C1 segment of cervical spinal cord (tissue), 14 donors: Measurements from ENCODE around the gene ZDHHC14.
A peak's percentile ranks its signal among the peaks of the same experiment; 100 is the strongest.
"Not testable (repeated sequence)": the region's sequence is repeated elsewhere in the genome, so short reads cannot be mapped to it uniquely, and the experiment has no call there.

ENCODE experiments used
- DNase-seq, 14 donors: peaks; one replicate each; lab custom pipeline; 2025; lab: John Stamatoyannopoulos, UW

ZDHHC14 gene

GRCh38 chr6:157442291-157442690 is 61.3 kb downstream of the ZDHHC14 start:
- no peak for DNase-seq

GRCh38 chr6:157443066-157443800 is 62.2 kb downstream of the ZDHHC14 start:
- no peak for DNase-seq

GRCh38 chr6:157445277-157446009 is 64.5 kb downstream of the ZDHHC14 start:
- DNase-seq = no peak

- no peak for DNase-seq
Observed at GRCh38 chr6:157447735-157448134, 66.7 kb downstream of the ZDHHC14 start.

GRCh38 chr6:157449610-157450009 is 68.6 kb downstream of the ZDHHC14 start:
- no peak for DNase-seq

GRCh38 chr6:157450931-157451742 is 70.1 kb downstream of the ZDHHC14 start:
- DNase-seq = no peak

- DNase-seq = no peak
Observed at GRCh38 chr6:157452096-157452495, 71.1 kb downstream of the ZDHHC14 start.

GRCh38 chr6:157453131-157453530 is 72.1 kb downstream of the ZDHHC14 start:
- no peak for DNase-seq

GRCh38 chr6:157453978-157454377 is 73.0 kb downstream of the ZDHHC14 start:
- DNase-seq = no peak

- peak in 3 of 14 donors; percentile 41 to 69 (median 63) for DNase-seq
Observed at GRCh38 chr6:157454762-157455714, 74.0 kb downstream of the ZDHHC14 start.

- DNase-seq = peak in 6 of 14 donors; percentile 29 to 75 (median 46)
Observed at GRCh38 chr6:157455731-157456523, 74.9 kb downstream of the ZDHHC14 start.

GRCh38 chr6:157456524-157456829 is 75.5 kb downstream of the ZDHHC14 start:
- DNase-seq = no peak

- no peak for DNase-seq
Observed at GRCh38 chr6:157457787-157458186, 76.8 kb downstream of the ZDHHC14 start.

- no peak for DNase-seq
Observed at GRCh38 chr6:157459327-157459726, 78.3 kb downstream of the ZDHHC14 start.

GRCh38 chr6:157460182-157460999 is 79.4 kb downstream of the ZDHHC14 start:
- DNase-seq = no peak

- peak in 3 of 14 donors; percentile 33 to 45 (median 38) for DNase-seq
Observed at GRCh38 chr6:157461000-157461915, 80.3 kb downstream of the ZDHHC14 start.

- no peak for DNase-seq
Observed at GRCh38 chr6:157462956-157463742, 82.2 kb downstream of the ZDHHC14 start.

GRCh38 chr6:157463743-157464135 is 82.7 kb downstream of the ZDHHC14 start:
- DNase-seq = not testable (repeated sequence)
